ENCODE results near the gene CIRBP.
A peak's percentile ranks its signal among the peaks of the same experiment; 100 is the strongest.

CIRBP gene

DNA sequence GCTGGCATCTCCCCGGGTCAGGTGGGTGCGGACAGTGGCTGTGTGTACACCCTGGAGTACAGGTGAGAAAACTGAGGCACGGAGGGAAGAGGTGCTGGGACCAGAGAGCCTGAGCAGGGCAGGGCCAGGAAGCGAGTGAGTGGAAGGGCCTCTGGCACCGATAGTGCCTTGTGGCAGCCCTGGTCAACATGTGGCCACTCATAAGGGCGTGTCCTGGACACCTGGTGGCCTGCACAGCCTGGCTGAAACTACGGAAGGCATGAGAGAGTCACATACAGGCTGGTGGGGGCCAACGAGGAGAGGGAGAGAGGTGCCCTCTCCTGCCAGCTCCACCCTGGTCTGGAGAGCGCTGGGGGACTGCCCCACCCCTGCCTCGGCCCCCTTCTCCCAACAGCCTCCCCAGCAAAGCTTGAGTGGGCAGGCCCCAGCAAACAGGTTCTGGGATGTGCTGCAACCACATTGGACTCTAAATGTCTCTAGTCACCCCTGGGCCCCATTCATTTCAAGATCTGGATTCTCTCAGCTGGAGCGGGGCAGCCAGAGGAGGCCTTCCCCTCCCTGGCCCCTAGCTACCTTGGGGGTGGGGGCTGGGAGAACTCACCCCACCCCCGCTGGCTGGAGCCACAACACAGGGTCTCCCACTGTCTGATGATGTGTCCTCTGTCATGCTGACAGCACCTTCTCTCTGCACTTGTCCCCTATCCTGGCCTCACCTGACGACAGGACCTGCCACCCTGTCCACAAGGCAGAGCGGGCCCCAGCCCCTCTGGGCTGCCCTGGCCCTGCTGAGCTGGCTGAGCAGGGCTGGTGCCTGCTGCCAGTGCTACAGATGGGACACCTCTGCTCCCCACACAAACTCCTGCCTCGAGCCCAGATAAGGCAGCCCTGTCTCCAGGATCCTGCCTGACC is 37.1 kb upstream of the CIRBP start:
- DNase-seq, result no peak

DNA sequence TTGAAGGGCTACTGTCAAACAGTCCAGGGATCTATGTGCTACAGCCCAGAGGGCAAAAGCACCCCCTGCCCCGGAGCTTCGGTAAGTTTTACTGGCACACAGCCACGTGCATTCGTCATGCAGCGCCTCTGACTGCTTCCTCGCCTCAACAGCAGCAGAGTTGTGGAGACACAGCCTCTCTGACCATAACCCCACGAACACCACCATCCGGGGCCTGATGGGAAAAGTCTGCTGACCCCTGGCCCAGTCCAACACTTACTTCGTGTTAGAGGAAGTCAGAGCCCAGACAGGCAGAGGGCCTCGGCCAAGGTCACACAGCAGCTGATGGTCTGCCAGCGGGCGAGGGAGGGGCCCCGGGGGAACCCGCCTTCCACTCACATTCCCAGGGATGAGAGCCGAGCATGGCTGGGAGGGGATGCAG is 36.5 kb upstream of the CIRBP start:
- DNase-seq, result no peak

DNA sequence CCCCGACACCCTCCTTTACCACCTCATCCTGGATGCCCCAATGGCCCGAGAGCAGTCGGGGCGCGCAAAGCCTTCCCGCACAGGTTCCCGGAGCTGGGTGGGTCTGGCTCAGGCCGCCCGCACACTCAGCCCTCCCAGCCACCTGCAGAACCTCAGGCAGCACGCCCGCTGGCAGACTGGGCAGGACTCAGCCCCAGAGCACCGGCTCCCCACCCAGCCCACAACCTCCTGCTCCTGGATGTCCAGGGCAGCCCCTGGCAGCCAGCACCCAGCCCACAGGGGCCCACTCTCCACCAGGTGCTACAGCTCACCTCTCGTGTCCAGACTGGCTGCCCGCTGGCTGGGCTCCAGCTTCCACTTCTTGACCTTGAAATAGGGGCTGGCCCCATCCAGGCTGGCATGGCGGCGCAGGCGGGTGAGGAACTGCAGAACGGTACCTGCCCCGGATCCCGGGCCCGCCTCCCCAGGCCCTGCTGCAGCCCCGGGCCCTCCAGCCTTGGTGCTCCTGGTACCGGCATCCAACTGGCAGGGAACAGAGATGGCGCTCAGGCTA is 35.9 kb upstream of the CIRBP start:
- no peak for DNase-seq

DNA sequence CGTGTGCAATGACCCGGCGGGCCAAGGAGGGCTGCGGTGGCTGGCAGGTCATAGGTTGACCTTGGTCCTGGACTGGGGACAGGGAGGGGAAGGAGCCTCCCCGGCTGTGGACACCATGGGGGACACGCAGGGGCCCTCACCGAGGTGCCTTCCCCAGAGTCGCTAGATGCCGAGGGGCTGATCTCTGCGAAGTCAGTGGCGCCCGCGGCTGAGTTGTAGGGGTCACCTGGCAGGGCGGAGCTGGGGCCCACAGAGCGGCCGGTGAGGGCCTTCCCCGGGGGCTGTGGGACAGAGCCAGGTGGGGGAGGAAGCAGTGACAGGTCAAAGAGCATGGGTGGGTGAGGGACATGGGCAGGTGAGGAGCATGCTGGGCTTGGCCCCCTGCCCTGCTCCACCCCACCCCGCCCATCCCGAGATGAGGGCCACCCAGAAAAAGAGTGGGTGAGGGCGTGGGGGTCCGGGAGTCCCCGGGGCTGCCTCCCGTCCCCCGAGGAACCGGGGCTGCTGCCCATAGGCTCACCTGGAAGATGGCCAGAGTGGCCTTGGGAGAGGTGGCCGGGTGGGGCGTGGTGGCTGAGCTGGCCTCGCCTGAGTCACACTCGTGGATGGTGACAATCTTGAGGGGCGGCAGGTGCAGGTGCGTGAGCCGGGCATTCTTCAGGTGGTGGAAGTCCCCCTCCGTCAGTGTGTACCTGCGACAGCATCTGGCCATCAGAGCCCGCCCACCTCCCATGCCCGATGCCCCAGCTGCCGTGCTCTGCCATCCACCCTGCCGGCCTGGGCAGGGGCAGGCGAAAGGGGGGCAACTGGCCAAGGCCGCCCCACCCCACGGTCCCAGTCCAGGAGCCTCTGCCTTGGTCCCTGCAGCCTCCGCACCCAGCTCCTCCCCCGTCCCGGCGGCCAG is 34.8 kb upstream of the CIRBP start:
- DNase-seq, result no peak

DNA sequence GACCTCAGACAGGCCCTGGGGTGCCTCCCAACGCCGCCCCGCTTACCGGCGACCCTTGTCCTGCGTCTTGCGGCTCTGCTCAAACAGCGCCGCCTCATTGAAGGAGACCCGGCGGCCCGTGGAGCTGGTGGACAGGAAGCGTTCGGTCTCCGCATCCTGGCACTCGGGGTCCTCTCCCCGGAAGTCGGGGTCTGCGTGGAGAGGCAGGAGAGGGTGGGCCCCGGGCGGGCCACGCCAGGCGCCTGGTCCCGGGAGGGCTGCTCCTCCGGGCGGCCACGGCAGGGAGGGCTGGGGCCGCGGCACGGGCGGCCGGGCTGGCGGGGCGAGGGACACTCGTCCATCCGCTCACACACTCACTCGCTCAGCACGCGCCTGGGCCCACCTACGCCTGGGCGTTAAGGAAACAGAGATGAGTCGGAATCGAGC is 34.2 kb upstream of the CIRBP start:
- no peak for DNase-seq

DNA sequence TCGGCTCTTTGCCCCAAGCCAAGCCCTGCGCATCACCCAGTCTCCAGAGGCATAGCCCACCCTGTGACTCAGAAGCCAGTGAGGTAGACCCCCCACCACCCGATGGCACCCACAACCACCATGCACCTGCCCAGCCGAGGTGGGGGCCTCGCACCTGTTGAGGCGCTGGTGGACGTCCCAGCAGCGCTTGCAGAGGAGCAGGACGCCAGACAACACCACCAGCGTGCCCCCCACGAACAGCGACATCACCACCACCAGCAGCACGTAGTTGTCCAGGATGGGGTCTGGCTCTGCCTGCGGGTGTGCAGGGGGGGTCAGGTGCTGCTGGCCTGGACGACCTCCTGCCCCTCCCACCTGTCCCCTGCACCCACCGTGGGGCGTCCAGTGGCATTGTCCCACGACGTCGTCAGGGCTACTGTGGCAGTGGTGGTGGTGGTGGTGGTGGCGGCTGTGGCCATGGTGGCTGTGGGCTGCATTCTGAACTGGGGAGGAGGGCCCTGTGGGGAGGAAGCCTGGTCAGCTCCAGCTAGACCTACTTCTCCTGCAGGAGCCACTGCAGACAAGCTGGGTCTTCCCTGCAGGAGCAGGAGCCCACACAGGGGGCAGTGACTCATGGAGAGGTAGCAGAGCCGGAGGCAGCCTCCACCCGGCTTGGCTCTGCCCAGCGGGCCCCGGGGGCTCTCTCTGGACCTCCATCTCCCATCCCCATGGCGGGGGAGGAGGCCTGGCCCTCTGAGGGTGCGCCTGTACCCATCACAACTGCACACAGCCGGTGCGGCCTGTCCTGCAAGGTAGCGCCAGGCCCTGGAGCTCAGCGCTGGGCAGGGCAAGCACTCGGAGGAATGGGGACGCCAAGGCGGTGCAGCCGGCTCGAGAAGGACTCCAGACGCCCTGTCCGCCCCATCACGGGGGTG is 33.2 kb upstream of the CIRBP start:
- DNase-seq, result no peak

DNA sequence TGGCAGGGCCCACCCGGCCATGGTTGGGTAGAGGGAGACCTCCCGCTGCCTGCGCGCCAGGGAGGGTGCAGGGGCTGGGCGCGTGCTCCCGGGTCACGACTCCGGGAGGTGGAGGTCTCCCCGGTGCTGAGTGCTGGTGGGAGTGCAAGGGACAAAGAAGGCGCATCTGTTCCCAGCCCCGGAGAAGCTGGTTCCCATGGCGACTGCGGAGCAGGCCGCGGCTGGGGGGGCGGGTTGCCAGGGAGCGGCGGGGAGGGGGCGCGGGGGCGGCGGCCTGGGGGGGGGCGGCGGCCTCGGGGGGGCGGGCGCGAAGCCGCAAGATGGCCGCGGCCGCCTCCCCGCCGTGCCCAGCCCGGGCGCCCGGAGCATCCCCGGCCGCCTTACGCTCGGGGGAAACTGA is 32.6 kb upstream of the CIRBP start:
- DNase-seq, result no peak

DNA sequence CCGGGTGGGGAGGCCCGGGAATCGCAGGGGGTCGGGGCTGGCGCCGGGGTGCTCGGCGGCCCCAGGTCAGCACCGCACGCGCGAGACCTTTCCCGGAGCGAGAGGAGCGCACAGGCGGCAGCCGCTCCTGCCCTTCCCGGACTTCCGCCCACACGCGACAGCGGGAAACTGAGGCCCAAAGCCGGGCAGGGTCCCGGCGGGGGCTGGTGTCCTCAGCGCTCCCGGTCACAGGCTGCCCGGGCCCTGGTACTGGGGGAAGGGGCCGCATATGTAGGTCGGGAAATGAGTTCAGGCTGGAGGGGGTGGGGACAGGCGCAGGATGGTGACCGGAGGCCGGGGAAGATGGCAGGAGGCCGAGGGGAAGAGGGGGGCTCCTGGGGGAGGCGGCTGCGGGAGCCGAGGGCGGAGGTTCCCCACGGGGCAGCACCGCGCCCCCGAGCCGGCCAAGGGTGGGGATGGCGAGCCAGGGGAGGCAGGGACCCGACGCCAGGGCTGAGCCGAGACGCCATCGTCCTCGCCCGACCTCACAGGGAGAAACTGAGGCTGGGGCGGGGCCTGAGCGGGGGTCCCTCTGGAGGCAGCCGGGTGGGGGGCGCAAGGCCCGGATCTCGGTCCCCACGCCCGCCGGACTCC is 32.0 kb upstream of the CIRBP start:
- no peak for DNase-seq

DNA sequence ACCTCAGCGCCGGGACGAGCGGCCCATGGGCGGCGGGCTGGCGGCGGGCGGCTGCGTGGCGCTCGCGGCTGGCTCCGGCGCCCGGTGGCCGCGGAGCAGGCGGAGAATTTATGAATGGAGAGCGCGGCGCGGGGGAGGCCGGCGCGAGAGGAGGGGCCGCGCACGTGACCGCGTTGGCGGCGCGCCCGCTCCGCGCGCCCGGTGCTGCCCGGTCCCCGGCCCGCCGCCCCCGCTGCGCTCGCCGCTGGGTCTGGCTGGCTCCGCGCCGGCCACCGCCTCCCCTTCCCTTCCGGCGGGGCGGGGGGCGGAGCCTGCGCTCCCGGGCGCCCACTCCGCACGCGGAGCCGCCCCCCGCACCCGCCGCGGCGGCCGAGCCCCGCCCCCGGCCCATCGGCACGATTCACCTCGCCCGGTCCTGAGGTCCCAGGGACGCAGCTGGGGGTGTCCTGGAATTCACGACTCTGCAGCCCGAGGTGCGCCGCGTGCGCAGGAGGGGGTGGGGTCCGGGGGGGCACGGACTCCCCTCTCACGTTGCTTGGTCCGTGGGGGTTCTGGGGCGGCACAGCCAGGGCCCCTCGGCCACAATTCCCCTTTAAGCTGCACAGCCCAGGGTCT is 31.3 kb upstream of the CIRBP start, which contains the start of gene CBARP:
Gene CBARP, minus strand, starts transcription at position 252 of the 615 bp plus-strand sequence. CDS start 1,905 bp downstream, outside the sequence.
- peak; percentile 48 for DNase-seq

DNA sequence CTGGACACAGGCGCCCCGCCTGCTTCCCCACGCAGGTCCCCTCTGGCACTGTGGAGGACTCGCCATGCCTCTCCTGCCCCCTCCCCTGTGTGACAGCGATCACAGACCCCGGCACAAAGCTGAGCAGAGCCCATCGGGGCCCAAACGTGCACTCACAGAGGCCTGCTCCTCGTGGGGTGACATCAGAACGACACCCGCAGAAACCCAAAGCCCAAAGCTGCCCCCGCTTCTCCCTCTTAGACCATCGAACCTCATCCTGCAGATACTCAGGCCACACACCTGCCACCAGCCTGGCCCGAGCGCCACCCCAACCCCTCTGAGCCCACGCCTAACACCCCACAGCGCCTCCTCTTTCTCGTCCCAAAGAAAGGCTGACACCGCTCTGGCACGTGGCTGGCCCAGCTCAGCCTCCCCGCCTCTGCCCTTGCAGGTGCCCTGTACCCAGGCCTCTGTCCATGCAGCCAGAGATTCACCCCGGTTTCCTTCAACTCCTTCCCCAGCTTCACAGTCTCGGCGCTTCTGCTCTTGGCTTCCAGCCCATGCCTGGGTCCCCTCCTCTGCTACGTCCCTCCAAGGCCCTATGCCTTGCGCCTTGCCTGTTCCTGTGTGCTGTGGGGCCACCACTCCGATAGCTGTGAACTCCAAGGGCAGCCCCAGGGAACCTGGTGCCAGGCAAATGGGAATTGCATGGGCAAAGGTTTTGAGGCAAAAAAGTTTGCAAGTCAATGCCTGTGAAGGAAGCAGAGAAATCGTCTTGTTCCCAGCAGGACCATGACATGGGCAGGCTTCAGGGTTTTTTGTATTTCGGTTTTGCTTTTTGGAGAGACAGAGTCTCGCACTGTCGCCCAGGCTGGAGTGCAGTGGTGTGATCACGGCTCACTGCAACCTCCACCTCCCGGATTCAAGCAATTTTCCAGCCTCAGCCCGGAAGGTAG is 30.5 kb upstream of the CIRBP start:
- DNase-seq, result no peak

DNA sequence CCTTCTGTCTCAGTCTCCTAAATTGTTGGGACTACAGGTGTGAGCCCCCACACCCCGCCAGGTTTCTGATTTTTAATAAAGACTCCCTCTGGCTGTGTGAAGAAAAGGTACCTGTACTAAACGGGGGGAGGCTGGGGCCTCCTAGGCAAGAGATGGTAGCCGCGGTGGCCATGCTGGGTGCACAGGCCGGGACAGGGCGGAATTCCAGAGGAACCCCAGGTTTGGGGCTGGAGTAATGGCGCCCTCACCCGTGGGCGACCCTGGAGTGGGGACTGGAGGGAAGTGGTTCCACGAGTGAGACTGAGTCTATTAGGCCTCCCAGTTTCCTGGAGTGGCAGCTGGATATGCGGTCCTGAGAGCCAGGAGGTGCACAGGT is 29.7 kb upstream of the CIRBP start:
- no peak for DNase-seq

DNA sequence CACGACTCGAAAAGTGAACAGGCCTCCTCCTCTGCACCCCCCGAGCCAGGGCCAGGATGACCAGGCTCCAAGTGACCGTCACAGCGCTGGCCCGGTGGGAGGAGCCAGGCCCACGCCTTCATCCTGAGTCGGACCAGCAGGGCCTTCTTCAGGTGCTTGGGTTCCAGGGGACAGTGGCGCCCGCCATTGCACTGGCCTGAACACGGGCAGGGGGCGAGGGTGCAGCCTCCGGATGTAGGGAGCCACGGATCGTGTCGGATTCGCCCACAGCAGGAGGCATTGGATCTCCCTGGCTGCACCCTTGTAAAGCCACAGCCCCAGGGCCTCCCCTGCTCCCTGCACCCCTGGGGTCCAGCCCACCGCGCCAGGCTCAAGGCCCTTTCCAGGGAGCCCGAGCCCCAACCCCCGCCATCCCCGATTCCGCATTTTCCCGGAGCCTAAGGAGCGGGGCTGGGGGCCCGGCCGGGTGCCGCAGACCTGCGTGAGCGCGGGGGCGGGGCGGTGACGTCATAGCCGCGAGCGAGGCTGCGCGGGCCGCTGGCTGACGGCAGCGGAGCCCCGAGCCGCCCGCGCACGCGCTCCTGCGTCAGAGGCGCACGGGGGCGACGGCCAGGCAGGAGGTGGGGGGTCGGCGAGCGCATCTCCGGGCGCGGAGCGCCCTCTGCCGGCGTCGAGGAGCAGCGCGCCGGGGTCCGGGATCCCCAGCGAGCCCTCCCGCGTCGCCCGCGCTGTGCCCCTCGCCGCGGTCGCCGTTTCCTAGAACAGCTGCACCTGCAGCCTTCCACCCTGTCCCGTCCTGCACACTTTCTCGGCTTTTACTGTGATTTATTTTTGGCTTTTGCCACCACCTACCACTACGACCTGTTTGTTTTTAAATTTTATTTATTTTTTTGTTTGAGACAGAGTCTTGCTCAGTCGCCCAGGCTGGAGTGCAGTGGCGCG is 29.1 kb upstream of the CIRBP start:
- DNase-seq, result peak; percentile 94

DNA sequence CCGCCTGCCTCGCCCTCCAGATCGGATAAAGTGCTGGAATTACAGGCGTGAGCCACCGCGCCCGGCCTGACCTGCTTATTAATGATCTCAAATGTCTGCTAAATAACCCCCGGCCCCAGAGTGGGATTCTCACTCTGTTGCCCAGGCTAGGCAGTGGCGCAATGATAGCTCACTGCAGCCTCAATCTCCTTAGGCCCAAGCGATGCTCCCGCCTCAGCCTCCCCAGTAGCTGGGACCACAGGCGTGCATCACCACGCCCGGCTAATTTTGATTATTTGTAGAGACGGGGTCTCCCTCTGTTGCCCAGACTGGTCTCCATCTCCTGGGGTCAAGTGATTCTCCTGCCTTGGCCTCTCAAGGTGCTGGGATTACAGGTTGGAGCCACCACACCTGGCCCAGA is 28.2 kb upstream of the CIRBP start:
- no peak for DNase-seq

DNA sequence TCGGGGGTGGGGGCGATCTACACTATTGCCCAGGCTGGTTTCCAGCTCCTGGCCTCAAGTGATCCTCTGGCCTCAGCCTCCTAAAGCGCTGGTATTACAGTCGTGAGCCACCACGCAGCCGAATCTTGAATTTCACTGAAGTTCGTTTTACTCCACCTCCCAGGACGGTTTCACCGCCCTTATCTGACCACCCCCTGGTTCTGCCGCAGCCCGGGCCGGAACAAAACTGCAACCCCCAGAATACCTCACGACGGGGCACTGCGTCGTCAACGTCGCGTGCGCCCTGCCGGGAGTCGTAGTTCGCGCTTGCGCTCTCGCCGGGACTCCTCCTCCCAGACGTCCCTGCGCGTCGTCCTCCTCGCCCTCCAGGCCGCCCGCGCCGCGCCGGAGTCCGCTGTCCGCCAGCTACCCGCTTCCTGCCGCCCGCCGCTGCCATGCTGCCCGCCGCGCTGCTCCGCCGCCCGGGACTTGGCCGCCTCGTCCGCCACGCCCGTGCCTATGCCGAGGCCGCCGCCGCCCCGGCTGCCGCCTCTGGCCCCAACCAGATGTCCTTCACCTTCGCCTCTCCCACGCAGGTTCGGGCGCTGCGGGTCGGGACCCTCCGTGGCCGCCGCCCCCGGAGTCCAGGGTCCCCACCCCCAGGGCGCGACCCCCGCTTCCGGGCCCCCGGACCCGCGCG is 27.6 kb upstream of the CIRBP start, which contains the start of gene ATP5F1D:
Gene ATP5F1D, plus strand, starts transcription at position 335 of the 679 bp plus-strand sequence. Its CDS starts 100 bp downstream, at position 435.
- peak; percentile 93 for DNase-seq

DNA sequence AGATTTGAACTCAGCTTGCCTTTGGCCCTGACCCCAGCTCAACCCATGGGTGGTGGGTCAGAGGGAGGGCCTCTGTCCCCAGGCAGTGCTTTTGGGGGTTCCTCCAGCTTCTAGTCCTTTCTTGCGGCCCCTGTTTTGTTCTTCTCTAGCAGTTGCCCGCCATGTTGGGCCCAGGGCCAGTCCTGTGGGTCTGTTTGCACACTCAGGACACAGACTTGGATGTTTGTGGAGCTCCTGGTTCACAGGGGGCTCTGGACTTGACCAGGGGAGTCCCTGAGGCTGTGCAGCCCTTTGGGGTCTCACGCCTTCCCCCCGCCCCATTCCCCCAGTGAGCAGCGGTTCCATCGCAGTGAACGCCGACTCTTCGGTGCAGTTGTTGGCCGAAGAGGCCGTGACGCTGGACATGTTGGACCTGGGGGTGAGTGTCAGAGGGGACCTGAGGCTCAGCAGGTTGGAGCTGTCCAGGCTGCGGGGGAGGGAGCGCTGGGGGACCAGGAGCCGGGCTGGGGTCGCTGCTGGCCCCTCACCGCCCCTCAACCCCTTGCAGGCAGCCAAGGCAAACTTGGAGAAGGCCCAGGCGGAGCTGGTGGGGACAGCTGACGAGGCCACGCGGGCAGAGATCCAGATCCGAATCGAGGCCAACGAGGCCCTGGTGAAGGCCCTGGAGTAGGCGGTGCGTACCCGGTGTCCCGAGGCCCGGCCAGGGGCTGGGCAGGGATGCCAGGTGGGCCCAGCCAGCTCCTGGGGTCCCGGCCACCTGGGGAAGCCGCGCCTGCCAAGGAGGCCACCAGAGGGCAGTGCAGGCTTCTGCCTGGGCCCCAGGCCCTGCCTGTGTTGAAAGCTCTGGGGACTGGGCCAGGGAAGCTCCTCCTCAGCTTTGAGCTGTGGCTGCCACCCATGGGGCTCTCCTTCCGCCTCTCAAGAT is 25.1 kb upstream of the CIRBP start:
- DNase-seq, result peak; percentile 88

DNA sequence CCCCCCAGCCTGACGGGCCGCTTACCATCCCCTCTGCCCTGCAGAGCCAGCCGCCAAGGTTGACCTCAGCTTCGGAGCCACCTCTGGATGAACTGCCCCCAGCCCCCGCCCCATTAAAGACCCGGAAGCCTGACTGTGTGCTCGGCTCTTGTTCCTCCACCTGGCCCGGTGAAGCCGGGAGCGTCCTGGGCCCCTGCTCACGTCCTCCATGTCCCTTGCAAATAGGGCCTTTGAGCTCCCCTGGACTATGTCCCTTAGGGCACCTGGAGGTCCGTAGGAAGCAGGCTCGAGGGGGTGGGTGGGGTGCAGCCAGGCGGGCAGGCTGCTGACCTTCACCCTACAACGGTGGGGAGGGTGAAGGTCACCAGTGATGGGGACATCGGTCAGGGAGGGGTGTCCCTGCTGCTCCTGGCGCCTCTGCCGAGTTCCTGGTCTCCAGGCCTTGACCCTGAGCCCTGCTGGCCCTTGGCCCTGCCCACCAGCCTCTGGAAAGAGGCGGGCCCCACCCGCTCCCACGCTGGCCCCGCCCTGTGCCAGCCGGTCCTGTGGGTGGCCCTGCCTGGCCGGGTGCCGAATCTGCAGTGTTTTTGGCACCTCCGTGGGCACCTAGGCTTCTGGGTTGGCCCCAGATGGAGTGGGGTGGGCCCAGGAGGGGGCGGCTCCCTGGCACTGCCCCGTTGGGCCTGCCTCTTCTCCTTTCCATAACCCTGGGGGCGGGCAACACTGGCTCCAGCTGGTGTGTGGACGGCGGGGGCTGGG is 24.3 kb upstream of the CIRBP start:
- no peak for DNase-seq

Measured in activated naive CD4-positive, alpha-beta T cell treated with anti-CD3 and anti-CD28 coated beads, Interleukin-2, amount 50 U/mL, for 16 hours (primary cell).